ENCODE results near the gene MYH8. TPM values are rescaled to one million over a fixed set of nuclear protein-coding genes. Genes with fewer than 3 reads are reported as not detected.

MYH8 gene
- total RNA-seq, 1 donor from 2014 or later = not detected

GRCh38 chr17:10352893-10353292, 68.9 kb downstream of the MYH8 start:
- no peak for DNase-seq (ENCODE audit: low spot score)
- Mint-ChIP-seq H3K9me3 (ENCODE audit: unreplicated experiment) (no peaks in the 10 kb centered on the region), H3K27ac (ENCODE audit: unreplicated experiment) (no peak overlapping the region)

DNA sequence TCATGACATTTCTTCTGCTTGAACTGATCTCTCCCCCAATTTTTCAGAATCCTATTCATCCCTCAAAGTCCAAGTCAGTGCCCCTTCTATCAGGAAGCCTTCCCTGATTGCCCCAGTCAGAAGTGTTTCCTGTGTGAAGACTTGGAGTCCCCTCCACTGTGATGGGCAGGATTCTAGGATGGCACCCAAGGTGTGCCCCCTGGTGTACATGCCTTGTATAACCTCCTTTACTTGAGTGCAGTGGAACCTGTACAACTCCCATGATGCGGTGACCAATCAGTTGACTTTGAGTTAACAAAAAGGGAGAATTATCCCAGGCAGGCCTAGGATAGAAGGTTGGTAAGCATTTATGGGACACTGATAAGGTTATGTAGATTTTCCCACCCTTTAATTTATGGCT, 72.3 kb downstream of the MYH8 start:
- no peaks in the 10 kb centered on the region for H3K9me3 Mint-ChIP-seq (ENCODE audit: unreplicated experiment)
- no peaks in the 10 kb centered on the region for H3K36me3 Mint-ChIP-seq (ENCODE audit: low read depth, unreplicated experiment)
- no peaks in the 10 kb centered on the region for H3K27me3 Mint-ChIP-seq (ENCODE audit: unreplicated experiment)
- no peak overlapping the region for H3K4me3 Mint-ChIP-seq (ENCODE audit: unreplicated experiment)
- no peaks in the 10 kb centered on the region for H3K4me1 Mint-ChIP-seq (ENCODE audit: unreplicated experiment)
- no peak overlapping the region for H3K27ac Mint-ChIP-seq (ENCODE audit: unreplicated experiment)
- DNase-seq (ENCODE audit: low spot score) = no peak
- TF ChIP-seq CTCF (IDR thresholded peaks at IDR 0.05; ENCODE audit: unreplicated experiment) = peak; percentile 49

More at GRCh38 chr17:10352893-10353292, 68.9 kb downstream of the MYH8 start:
- Mint-ChIP-seq H3K36me3 (ENCODE audit: low read depth, unreplicated experiment) (no peaks in the 10 kb centered on the region), H3K27me3 (ENCODE audit: unreplicated experiment) (no peaks in the 10 kb centered on the region), H3K4me1 (ENCODE audit: unreplicated experiment) (no peaks in the 10 kb centered on the region), H3K4me3 (ENCODE audit: unreplicated experiment) (no peak overlapping the region)
- TF ChIP-seq CTCF (IDR thresholded peaks at IDR 0.05; ENCODE audit: unreplicated experiment) = no peak

DNA sequence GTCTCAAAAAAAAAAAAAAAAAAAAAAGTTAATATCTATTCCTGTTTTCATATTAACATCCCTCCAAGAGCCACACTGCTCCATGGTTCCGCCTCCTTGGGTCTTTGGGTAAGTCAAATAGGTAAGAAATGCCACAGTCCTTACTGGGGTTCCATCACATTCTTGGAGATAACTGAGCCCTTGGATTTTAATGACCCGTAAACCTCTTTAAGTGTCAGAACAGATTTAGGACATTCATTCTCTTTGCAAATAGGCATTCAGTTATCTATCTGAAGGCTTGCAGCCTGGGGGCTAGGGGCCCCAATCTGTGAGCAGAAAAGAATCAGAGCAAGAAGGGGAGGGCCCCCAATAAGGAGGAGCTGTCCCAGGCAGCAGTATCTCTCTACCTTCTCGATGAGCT, 76.9 kb downstream of the MYH8 start:
- DNase-seq (ENCODE audit: low spot score) = no peak
- H3K27me3 Mint-ChIP-seq (ENCODE audit: unreplicated experiment) = no peaks in the 10 kb centered on the region
- H3K27ac Mint-ChIP-seq (ENCODE audit: unreplicated experiment) = no peak overlapping the region
- no peaks in the 10 kb centered on the region for H3K4me1 Mint-ChIP-seq (ENCODE audit: unreplicated experiment)
- no peaks in the 10 kb centered on the region for H3K36me3 Mint-ChIP-seq (ENCODE audit: low read depth, unreplicated experiment)
- H3K4me3 Mint-ChIP-seq (ENCODE audit: unreplicated experiment) = no peak overlapping the region
- no peaks in the 10 kb centered on the region for H3K9me3 Mint-ChIP-seq (ENCODE audit: unreplicated experiment)
- TF ChIP-seq CTCF (IDR thresholded peaks at IDR 0.05; ENCODE audit: unreplicated experiment) = no peak

Other genes with a start within 250 kb of the MYH8 start
- 7.0 TPM for gene GAS7, start 223.3 kb downstream of the MYH8 start, total RNA-seq (ENCODE audit: unreplicated experiment)
- gene MYH13, start 48.9 kb downstream of the MYH8 start, total RNA-seq (ENCODE audit: unreplicated experiment) = 0.05 TPM
- gene MYH4, start 47.6 kb upstream of the MYH8 start, total RNA-seq (ENCODE audit: unreplicated experiment) = not detected
- gene MYH1, start 96.6 kb upstream of the MYH8 start, total RNA-seq (ENCODE audit: unreplicated experiment) = not detected
- gene MYH2, start 127.7 kb upstream of the MYH8 start, total RNA-seq (ENCODE audit: unreplicated experiment) = 0.69 TPM
- gene MYH3, start 235.4 kb upstream of the MYH8 start, total RNA-seq (ENCODE audit: unreplicated experiment) = 2.1 TPM